ENCODE data around the gene CCND2.

GRCh38 chr12:4273273-4273651 is 300 bp upstream of the CCND2 start:
- TF ChIP-seq CTCF (IDR thresholded peaks at IDR 0.05) (no peak), EP300 (IDR thresholded peaks at IDR 0.05) (no peak)
